Smooth muscle cell (in vitro differentiated cells): ENCODE measurements around the gene PSMA7. TPM values are rescaled to one million over a fixed set of nuclear protein-coding genes. Genes with fewer than 3 reads are reported as not detected.

ENCODE experiments used
- DNase-seq: peaks from one replicate; lab custom pipeline; 2025; ENCODE audit not compliant: unreplicated experiment; lab: John Stamatoyannopoulos, UW
- H2AFZ ChIP-seq: fragments of 200-600 bp; sonication (generic); 2 replicates; pipeline ENCODE4 v1.6.0; 2016; ENCODE audit warnings: antibody characterized with exemption, low read depth, mild to moderate bottlenecking
- H3F3A ChIP-seq: fragments of 200-600 bp; sonication (generic); 2 replicates; pipeline ENCODE4 v1.6.0; 2017; ENCODE audit warnings: antibody characterized with exemption, low read depth
- H3K27ac ChIP-seq: fragments of 200-600 bp; sonication (generic); 2 replicates; pipeline ENCODE4 v1.5.1; 2016; ENCODE audit warnings: low read depth, mild to moderate bottlenecking
- H3K27me3 ChIP-seq: fragments of 200-600 bp; sonication (generic); 2 replicates; pipeline ENCODE4 v1.6.1; 2016; ENCODE audit warnings: low read depth, mild to moderate bottlenecking
- H3K36me3 ChIP-seq: fragments of 200-600 bp; sonication (generic); 2 replicates; pipeline ENCODE4 v1.5.1; 2016; ENCODE audit warnings: low read depth
- H3K4me1 ChIP-seq: fragments of 200-600 bp; sonication (generic); 2 replicates; pipeline ENCODE4 v1.5.1; 2016; ENCODE audit warnings: low read depth
- H3K4me2 ChIP-seq: fragments of 200-600 bp; sonication (generic); 2 replicates; pipeline ENCODE4 v1.6.0; 2016; ENCODE audit warnings: mild to moderate bottlenecking
- H3K4me3 ChIP-seq: fragments of 200-600 bp; sonication (generic); 2 replicates; pipeline ENCODE4 v1.5.1; 2016; ENCODE audit warnings: mild to moderate bottlenecking
- H3K79me2 ChIP-seq: fragments of 200-600 bp; sonication (generic); 2 replicates; pipeline ENCODE4 v1.6.0; 2016; ENCODE audit warnings: low read depth, mild to moderate bottlenecking
- H3K9ac ChIP-seq: fragments of 200-600 bp; sonication (generic); 2 replicates; pipeline ENCODE4 v1.6.0; 2016; ENCODE audit warnings: low read depth
- H3K9me3 ChIP-seq: fragments of 200-600 bp; sonication (generic); replicated peaks from 2 replicates; pipeline ENCODE4 v1.5.1; 2016; ENCODE audit warnings: low read depth
- H4K20me1 ChIP-seq: fragments of 200-600 bp; sonication (generic); 2 replicates; pipeline ENCODE4 v1.6.0; 2016; ENCODE audit warnings: low read depth
- WGBS: methylation state at CpG from one replicate; pipeline ENCODE4 v1.1.7; 2016; ENCODE audit warnings: low lambda C conversion rate; 5-methylcytosine and 5-hydroxymethylcytosine counted together
- polyA plus RNA-seq: library from polyadenylated mRNA; unstranded; fragments of >200 nt; fragmentation: Nextera tagmentation; extraction: Ambion mirVana; gene quantifications from 2 replicates; pipeline ENCODE4 v1.2.1, GENCODE V29; 2016
- total RNA-seq: library from RNA; depleted of rRNA; stranded (reverse); fragments of >200 nt; gene quantifications from 2 replicates; pipeline ENCODE4 v1.2.3, GENCODE V29; 2014
- TF ChIP-seq, protein P1 (sequence below): fragments of 200-600 bp; sonication (generic); IDR thresholded peaks from 2 replicates; pipeline ENCODE4 v1.5.1; 2017; ENCODE audit warnings: borderline replicate concordance, mild to moderate bottlenecking, antibody characterized with exemption; ENCODE audit not compliant: insufficient read depth, poor library complexity, severe bottlenecking

The PSMA7 gene
- total and polyA plus RNA-seq, 2 experiments from 2014 or later = 297 to 473 TPM

DNA sequence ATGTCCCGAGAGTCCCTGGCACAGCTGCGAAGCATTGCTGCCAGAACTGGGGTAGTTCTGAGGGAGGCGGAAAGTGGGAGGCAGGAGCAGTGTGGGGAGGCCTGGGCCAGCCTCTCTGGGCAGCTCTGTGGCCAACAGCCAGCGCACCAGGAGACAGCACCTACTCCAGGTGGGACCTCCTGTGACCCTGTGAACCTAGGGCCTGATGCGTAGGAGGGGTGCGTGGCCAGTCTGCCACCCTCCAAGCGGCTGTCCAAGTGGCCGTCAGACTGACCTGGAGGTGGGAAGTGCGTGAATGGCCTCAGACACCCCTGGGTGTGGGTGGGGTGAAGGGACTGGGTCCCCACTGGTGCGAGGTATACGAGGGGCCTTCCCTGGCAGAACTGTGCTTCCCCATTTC, 15.9 kb upstream of the PSMA7 start:
- H3K9ac ChIP-seq = no peak overlapping the region
- no peaks in the 10 kb centered on the region for H3K36me3 ChIP-seq
- H3K4me2 ChIP-seq = no peak overlapping the region
- H3K27ac ChIP-seq = no peak overlapping the region
- WGBS = 98% methylated on average over 11 of the region's 11 CpGs
- no peaks in the 10 kb centered on the region for H3K27me3 ChIP-seq
- peaks cover 25% of the 10 kb centered on the region for H3K79me2 ChIP-seq
- no peaks in the 10 kb centered on the region for H3K9me3 ChIP-seq
- no peak for DNase-seq
- no peak overlapping the region for H3K4me3 ChIP-seq
- H3K4me1 ChIP-seq = no peaks in the 10 kb centered on the region
- H2AFZ ChIP-seq = no peak overlapping the region
- TF ChIP-seq, protein P1, sequence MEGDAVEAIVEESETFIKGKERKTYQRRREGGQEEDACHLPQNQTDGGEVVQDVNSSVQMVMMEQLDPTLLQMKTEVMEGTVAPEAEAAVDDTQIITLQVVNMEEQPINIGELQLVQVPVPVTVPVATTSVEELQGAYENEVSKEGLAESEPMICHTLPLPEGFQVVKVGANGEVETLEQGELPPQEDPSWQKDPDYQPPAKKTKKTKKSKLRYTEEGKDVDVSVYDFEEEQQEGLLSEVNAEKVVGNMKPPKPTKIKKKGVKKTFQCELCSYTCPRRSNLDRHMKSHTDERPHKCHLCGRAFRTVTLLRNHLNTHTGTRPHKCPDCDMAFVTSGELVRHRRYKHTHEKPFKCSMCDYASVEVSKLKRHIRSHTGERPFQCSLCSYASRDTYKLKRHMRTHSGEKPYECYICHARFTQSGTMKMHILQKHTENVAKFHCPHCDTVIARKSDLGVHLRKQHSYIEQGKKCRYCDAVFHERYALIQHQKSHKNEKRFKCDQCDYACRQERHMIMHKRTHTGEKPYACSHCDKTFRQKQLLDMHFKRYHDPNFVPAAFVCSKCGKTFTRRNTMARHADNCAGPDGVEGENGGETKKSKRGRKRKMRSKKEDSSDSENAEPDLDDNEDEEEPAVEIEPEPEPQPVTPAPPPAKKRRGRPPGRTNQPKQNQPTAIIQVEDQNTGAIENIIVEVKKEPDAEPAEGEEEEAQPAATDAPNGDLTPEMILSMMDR = no peak
- peaks cover 68% of the 10 kb centered on the region for H4K20me1 ChIP-seq
- H3F3A ChIP-seq = no peaks in the 10 kb centered on the region

DNA sequence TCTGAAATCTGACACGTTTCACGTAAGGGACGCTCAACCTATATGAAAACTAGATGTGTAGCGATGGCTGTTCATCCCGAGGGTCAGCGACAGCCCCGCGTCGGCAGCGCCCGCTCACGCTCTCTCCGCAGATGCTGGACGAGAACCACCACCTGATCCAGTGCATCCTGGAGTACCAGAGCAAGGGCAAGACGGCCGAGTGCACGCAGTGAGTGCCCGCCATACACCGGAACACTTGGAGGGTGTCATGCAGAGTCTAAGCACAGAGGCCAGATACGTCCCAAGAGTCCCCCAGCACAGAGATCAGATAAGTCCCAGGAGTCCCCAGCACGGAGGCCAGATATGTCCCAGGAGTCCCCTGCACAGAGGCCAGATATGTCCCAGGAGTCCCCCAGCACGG, 15.3 kb upstream of the PSMA7 start:
- Histone ChIP-seq H3K27ac (no peak overlapping the region), H2AFZ (no peak overlapping the region), H3K36me3 (no peaks in the 10 kb centered on the region), H3K4me3 (no peak overlapping the region), H3K4me2 (no peak overlapping the region), H3F3A (no peaks in the 10 kb centered on the region), H4K20me1 (peaks cover 73% of the 10 kb centered on the region), H3K27me3 (no peaks in the 10 kb centered on the region), H3K9ac (no peak overlapping the region), H3K4me1 (no peaks in the 10 kb centered on the region), H3K79me2 (peaks cover 30% of the 10 kb centered on the region), H3K9me3 (no peaks in the 10 kb centered on the region)
- no peak for DNase-seq
- WGBS = 97% methylated on average over 22 of the region's 22 CpGs
- TF ChIP-seq, protein P1 = no peak

DNA sequence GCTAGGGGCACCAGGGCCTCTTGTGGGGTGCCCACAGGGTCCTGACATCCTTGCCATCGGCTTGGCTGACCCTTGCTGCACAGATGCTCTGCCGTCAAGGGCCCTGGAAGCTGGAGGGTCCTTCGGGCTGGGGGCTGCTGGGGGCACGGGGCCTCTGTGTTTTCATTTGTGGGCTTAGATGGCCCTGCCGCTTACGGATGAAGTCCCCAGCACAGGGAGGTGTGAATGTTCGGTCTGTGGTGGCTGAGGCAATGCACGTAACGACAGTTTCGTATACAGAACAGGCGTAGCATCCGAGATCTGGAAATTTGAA, 14.8 kb upstream of the PSMA7 start:
- Histone ChIP-seq H2AFZ (no peak overlapping the region), H3K27me3 (no peaks in the 10 kb centered on the region), H3F3A (no peaks in the 10 kb centered on the region), H3K9me3 (no peaks in the 10 kb centered on the region), H3K79me2 (peaks cover 35% of the 10 kb centered on the region), H3K27ac (no peak overlapping the region), H3K4me2 (no peak overlapping the region), H3K4me1 (no peaks in the 10 kb centered on the region), H3K4me3 (no peak overlapping the region), H3K36me3 (no peaks in the 10 kb centered on the region), H3K9ac (no peak overlapping the region), H4K20me1 (peaks cover 78% of the 10 kb centered on the region)
- 98% methylated on average over 12 of the region's 12 CpGs for WGBS
- DNase-seq = no peak
- TF ChIP-seq, protein P1 = no peak

DNA sequence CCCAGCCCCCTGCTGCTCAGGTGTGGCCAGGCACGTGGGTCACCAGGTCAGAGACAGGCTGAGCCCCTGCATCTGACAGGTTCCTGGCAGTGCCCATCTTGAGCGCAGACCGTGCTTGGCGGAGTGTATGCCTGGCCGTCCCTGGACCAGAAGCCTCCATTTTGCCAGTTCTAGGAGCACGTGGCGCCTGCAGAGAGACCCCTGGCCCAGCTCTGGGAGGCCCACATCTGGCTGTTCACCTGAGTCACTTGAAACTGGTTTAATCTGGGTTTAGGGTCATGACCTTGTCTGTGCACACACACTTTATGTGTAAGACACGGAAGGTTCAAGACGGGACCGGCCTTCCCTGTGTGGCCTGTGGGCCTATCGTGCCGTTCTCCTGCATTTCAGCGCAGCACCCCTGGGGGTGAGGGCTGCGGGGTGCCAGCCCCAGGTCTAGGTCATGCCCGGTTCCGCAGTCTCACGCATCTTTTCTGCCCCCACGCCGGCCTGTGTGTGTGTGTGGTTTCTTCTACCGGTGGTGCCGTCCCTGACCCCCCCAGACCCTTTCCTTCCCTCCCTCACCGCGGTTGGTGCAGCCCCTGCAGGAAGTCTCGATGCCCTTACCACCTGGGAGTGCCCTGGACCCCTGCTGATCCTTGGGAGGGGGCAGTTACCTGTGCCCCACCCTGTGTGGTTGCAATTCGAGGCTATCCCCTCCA, 14.3 kb upstream of the PSMA7 start:
- H3K36me3 ChIP-seq = no peaks in the 10 kb centered on the region

More for the DNA sequence above, 14.3 kb upstream of the PSMA7 start:
- peaks cover 83% of the 10 kb centered on the region for H4K20me1 ChIP-seq
- H3K4me2 ChIP-seq = no peak overlapping the region
- no peaks in the 10 kb centered on the region for H3K4me1 ChIP-seq
- TF ChIP-seq, protein P1 = no peak
- H2AFZ ChIP-seq = no peak overlapping the region
- H3K9ac ChIP-seq = no peak overlapping the region
- no peak overlapping the region for H3K4me3 ChIP-seq
- no peaks in the 10 kb centered on the region for H3K9me3 ChIP-seq
- no peak for DNase-seq
- 96% methylated on average over 25 of the region's 25 CpGs for WGBS
- H3K27ac ChIP-seq = no peak overlapping the region
- no peaks in the 10 kb centered on the region for H3F3A ChIP-seq
- H3K79me2 ChIP-seq = peaks cover 41% of the 10 kb centered on the region
- no peaks in the 10 kb centered on the region for H3K27me3 ChIP-seq
